Right atrium auricular region (tissue), 2 donors: ENCODE data around the gene CLEC16A. TPM values are rescaled to one million over a fixed set of nuclear protein-coding genes. Genes with fewer than 3 reads are reported as not detected.
A peak's percentile ranks its signal among the peaks of the same experiment; 100 is the strongest.

Source experiments
- DNase-seq: peaks from one replicate; pipeline ENCODE4 v3.0.0-alpha.2; 2019; ENCODE audit warnings: low spot score
- H3K27ac ChIP-seq, 2 donors: fragments of 200-600 bp; sonication (generic); 1 replicate in 1 of 2; 2 replicates in 1 of 2; pipeline ENCODE4 v1.5.1; 2016 to 2019
- H3K27me3 ChIP-seq, 2 donors: fragments of 200-600 bp; sonication (generic); one replicate each; pipeline versions ENCODE4 v1.5.1 to v1.6.0; 2017 to 2019
- H3K36me3 ChIP-seq: fragments of 200-600 bp; sonication (generic); one replicate; pipeline ENCODE4 v1.5.1; 2016
- H3K4me1 ChIP-seq, 2 donors: fragments of 200-600 bp; sonication (generic); one replicate each; pipeline versions ENCODE4 v1.5.1 to v1.6.0; 2017 to 2019
- H3K4me3 ChIP-seq, 2 donors: fragments of 200-600 bp; sonication (generic); 1 replicate in 1 of 2; 2 replicates in 1 of 2; pipeline ENCODE4 v1.5.1; 2017 to 2019; ENCODE audit warnings: mild to moderate bottlenecking in 1 of 2, moderate library complexity in 1 of 2
- H3K9me3 ChIP-seq, 2 donors: fragments of 200-600 bp; sonication (generic); one replicate each; pipeline ENCODE4 v1.5.1; 2019
- total RNA-seq, 2 donors: library from RNA; depleted of rRNA; stranded (reverse); fragments of >200 nt; gene quantifications; one replicate each; pipeline ENCODE4 v1.1.0, GENCODE V29; 2016
- TF ChIP-seq, protein P1 (sequence below), 2 donors: fragments of 200-600 bp; sonication (generic); IDR thresholded peaks; one replicate each; pipeline ENCODE4 v1.5.1; 2019; ENCODE audit warnings: antibody characterized with exemption in 2 of 2

CLEC16A gene
- total RNA-seq, 2 donors from 2014 or later: 24.1 to 49.0 TPM

DNA sequence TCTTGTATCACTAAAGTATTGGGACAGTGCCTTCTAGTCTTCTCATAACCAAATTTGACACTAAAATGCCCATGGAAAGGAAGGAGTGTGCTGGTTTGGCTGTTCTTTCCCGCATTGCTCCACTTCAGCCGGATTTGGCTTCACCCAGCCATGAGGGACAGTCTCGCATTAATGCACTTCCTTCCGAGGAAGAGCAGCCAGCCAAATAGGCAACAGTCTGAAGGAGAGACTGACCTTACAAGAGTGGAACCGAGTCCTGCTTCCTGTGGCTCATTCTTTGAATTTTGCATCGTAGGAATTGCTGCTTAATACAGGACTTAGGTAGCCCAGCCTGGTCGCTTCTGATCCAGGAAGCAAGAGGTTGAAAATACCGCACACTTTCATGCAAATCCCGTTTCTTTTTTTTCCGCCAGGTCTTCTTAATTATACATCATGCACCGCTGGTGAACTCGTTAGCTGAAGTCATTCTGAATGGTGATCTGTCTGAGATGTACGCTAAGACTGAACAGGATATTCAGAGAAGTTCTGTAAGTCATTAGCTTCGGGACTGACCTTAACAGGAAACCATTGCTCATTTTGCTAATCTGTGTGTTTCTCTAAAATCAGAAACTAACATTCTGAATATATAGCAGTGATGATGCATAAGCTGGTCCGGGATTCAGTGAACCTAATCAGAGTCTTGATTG, 38.2 kb downstream of the CLEC16A start:
- H3K9me3 ChIP-seq: no peaks in the 10 kb centered on the region
- H3K4me1 ChIP-seq: peaks cover 0 to 11% of the 10 kb centered on the region in 2 donors
- DNase-seq: peak; percentile 70
- H3K4me3 ChIP-seq: no peak overlapping the region
- no peak overlapping the region for H3K27ac ChIP-seq
- H3K27me3 ChIP-seq: no peaks in the 10 kb centered on the region
- TF ChIP-seq, protein P1, sequence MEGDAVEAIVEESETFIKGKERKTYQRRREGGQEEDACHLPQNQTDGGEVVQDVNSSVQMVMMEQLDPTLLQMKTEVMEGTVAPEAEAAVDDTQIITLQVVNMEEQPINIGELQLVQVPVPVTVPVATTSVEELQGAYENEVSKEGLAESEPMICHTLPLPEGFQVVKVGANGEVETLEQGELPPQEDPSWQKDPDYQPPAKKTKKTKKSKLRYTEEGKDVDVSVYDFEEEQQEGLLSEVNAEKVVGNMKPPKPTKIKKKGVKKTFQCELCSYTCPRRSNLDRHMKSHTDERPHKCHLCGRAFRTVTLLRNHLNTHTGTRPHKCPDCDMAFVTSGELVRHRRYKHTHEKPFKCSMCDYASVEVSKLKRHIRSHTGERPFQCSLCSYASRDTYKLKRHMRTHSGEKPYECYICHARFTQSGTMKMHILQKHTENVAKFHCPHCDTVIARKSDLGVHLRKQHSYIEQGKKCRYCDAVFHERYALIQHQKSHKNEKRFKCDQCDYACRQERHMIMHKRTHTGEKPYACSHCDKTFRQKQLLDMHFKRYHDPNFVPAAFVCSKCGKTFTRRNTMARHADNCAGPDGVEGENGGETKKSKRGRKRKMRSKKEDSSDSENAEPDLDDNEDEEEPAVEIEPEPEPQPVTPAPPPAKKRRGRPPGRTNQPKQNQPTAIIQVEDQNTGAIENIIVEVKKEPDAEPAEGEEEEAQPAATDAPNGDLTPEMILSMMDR (IDR thresholded peaks at IDR 0.05): no peak
- H3K36me3 ChIP-seq: peaks cover 34% of the 10 kb centered on the region

DNA sequence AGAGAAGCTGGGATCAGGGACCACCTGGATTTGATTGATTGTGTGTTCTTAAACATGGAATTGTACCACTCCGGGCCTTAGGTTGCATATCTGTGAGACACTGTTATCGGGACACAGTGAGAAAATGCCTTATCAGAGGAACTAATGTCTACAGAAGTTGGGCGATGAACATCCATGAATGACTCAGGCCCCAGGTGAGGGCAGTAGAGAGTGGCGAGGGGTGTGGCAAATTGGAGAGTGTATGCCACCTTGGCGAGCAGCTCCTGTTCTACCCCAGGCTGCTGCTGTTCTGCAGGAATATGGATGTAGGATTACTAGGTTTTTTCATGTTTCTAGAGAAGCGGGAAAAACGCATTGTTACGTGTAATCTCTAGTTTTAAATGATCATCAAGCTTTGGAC, 38.8 kb downstream of the CLEC16A start:
- Histone ChIP-seq H3K27ac (no peak overlapping the region), H3K27me3 (no peaks in the 10 kb centered on the region), H3K36me3 (peaks cover 28% of the 10 kb centered on the region), H3K4me3 (no peak overlapping the region), H3K9me3 (no peaks in the 10 kb centered on the region), H3K4me1 (peaks cover 0 to 11% of the 10 kb centered on the region in 2 donors)
- TF ChIP-seq, protein P1 (IDR thresholded peaks at IDR 0.05): no peak
- DNase-seq: no peak

DNA sequence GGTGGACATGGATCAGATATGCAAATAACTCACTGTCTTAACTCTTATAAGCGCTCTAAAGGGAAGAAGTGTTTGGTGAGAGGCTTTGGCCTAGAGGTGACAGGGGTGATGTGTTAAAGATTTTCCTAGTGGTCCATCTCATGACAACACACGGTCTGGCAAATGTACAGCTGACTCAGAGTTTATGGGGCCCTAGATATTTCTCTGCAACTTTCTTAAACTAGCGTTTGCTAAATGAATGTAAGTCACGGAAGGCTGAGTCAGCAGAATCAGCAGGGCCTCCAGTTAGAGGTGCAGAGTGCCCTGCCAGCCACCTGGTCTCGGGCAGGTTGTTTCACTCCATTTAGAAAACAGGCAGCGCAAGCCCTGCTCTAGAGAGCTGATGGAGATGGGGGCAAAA, 40.1 kb downstream of the CLEC16A start:
- Histone ChIP-seq H3K9me3 (no peaks in the 10 kb centered on the region), H3K4me1 (peaks cover 0 to 11% of the 10 kb centered on the region in 2 donors), H3K27ac (no peak overlapping the region), H3K4me3 (no peak overlapping the region), H3K27me3 (no peaks in the 10 kb centered on the region), H3K36me3 (peaks cover 16% of the 10 kb centered on the region)
- no peak for DNase-seq
- TF ChIP-seq, protein P1 (IDR thresholded peaks at IDR 0.05): no peak

DNA sequence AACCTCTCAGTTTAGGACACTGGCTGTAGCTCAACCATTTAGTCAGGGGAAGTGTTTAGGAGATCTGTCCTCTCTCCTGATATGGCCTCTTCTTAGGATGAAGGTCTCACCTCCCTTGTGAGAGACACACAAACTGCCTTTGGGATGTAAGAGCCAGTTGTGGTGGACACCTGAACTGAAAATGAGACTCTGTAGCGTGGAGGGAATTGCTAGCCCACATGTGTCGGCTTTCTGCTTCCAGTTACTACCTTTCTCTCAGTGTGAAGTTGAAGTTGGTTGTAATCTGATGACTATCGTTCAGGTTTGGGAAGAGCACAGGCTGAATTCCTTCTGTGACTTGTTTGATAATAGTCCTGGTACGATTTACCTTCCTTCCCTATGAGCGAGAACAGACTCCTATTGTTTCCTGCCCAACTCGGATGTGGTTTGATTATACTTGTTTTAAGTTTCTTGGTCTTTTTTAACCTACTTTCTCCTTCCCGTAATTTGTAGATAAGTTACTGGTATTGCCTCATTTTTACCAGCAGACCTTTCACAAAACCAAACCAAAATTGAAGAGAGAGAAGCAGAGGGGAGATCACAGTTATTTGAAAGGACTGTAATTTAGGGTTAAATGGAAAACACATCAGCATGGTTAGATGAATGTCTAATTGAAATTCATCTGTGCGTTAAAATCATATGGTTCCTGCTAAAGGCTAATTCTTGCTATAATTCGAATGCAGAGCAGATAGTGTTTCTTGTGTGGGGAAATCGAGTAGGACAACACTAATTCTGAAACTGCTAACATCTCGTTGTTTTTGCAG, 43.2 kb downstream of the CLEC16A start:
- H3K4me1 ChIP-seq: peaks cover 0 to 9% of the 10 kb centered on the region in 2 donors
- no peak overlapping the region for H3K4me3 ChIP-seq
- H3K9me3 ChIP-seq: no peaks in the 10 kb centered on the region
- DNase-seq: no peak
- no peaks in the 10 kb centered on the region for H3K36me3 ChIP-seq
- H3K27me3 ChIP-seq: no peaks in the 10 kb centered on the region
- TF ChIP-seq, protein P1 (IDR thresholded peaks at IDR 0.05): no peak
- H3K27ac ChIP-seq: no peak overlapping the region

DNA sequence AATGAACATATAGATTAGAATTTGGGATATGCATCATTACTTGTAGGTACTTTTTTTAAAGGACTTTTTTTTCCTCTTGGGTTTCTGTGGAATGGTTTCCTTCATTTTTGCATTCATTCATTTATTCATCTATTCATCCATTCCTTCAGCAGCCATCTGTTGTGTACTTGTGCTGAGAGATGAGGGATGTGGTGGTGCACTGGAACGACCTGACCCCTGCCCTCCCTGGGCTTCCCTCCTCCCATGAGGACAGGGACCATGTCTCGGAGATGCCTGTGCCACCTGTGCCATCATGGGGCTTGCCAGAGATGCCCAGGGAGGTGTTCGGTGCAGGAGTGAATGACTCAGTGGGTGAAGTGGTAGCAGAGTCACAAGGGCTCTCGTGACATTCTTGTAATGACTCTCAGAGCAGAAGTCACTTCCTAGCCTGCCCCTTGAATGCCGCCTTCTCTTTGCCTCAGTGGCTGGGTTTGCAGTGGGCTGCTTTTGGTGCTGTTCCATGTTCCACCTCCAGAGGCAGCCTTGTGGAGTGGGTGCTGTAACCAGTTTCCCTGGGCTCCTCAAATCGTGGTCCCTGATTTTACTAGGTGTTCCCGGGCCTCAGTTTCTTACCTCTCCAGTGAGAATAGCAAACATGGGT, 43.9 kb downstream of the CLEC16A start:
- no peak overlapping the region for H3K27ac ChIP-seq
- no peak overlapping the region for H3K4me3 ChIP-seq
- H3K4me1 ChIP-seq: peaks cover 0 to 7% of the 10 kb centered on the region in 2 donors
- DNase-seq: no peak
- no peaks in the 10 kb centered on the region for H3K9me3 ChIP-seq
- H3K27me3 ChIP-seq: no peaks in the 10 kb centered on the region
- H3K36me3 ChIP-seq: no peaks in the 10 kb centered on the region
- TF ChIP-seq, protein P1 (IDR thresholded peaks at IDR 0.05): peak in 1 of 2 donors; percentile 25
